Measurements from ENCODE around the gene UQCC5.

The UQCC5 gene

DNA sequence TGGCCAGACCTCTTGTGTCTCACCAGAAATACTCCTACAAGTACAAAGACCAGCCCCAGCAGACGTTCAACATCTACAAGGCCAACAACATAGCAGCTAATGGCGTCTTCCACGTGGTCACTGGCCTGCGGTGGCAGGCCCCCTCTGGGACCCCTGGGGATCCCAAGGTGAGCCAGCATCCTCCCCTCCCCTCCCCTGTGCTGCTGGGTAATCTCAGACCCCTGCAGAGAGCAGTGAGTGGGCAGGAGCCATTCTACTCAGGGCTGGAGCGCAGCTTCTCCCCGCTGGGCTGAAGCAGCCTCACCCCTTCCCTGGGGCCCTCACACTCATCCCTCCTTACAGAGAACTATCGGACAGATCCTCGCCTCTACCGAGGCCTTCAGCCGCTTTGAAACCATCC, 31.4 kb upstream of the UQCC5 start:
- no peak for DNase-seq

DNA sequence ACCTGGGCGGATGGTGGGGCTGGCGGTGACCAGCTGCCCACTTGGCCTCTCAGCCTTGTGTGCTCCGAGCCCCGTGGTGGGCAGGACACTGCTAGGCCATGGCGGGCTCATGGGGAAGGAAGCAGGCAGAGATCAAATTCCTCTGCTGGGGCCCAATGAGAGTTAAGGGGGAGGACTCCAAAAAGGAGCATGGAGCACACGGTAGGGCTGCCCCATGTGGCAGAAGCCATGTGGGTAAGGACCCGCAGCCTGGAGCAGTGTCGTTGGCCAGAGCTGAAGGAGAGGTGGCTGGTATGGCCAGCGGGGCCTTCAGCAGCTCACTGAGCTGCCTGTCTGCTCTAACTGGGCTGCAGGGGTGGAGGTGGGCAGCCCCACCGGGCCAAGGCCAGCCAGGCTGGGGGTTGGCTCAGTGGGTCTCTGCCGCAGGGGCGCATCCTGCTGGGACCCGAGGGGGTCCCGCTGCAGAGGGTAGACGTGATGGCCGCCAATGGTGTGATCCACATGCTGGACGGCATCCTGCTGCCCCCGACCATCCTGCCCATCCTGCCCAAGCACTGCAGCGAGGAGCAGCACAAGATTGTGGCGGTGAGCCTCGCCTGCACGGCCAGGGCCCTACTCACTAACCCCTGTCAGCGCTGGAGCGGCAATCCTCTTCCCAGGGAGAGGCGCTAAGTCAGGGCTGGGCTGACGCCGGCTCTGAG, 30.0 kb upstream of the UQCC5 start:
- no peak for DNase-seq

DNA sequence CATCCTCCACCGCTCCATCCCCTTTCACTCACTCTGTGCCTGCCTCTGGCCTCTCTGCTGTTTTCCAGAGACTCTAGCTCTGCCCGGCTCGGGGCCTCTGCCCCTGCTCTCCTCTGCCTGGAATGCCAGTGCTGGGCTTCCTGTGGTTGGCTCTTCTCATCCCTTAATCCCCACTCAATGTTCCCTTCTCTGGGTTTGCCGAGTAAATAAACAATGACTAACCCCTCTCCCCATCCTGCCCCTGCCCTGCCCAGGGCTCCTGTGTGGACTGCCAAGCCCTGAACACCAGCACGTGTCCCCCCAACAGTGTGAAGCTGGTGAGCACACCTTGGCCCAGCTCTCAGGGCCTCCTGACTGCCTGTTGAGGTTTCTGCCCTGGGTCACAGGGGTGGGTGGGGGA, 29.0 kb upstream of the UQCC5 start:
- DNase-seq = no peak

DNA sequence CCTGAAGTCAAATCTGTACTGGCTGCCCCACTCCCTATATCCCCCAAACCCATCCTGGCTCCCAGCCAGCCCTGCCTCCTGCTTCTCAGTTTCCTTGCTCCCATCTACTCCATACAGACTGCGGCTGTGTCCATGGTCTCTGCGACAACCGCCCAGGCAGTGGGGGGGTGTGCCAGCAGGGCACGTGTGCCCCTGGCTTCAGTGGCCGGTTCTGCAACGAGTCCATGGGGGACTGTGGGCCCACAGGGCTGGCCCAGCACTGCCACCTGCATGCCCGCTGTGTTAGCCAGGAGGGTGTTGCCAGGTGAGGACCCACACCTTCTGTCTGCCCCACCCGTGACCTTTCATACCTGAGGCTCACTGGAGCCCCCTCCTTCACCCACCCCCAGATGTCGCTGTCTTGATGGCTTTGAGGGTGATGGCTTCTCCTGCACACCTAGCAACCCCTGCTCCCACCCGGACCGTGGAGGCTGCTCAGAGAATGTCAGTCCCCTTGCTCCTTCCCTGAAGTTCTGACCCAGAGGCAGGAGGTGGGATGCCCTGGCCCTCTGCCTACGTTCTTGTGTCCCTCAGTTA, 26.6 kb upstream of the UQCC5 start:
- no peak for DNase-seq

DNA sequence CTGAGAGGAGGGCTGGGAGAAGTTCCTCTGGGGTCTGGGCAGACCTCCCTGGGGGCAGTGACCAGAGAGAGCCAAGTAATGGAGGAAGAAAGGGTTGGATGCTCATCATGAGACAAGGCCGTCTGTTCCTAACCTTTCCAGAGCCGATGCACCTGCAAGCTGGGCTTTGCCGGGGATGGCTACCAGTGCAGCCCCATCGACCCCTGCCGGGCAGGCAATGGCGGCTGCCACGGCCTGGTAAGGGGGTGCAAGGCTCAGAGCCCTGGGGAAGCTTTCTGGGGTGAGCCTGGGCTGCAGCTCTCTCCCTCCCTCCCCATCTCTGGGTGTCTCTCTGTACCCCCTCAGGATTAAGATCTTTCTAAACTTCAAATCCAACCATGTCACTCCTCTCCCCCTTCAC, 24.9 kb upstream of the UQCC5 start:
- no peak for DNase-seq

DNA sequence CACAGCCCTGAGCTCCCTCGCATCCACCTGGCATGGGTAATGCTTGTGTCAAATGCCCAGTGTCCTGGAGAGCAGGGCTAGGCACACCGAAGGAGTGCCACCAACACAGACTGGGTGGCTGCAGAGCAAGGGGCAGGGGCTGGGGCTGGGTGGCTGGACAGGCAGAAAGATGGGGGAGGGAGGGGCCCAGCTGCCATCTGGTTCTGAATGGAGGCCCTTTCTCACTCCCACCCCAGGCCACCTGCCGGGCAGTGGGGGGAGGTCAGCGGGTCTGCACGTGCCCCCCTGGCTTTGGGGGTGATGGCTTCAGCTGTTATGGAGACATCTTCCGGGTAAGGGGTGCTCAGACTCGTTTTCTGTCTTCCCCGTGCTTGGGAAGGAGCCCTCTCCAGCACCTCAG, 24.3 kb upstream of the UQCC5 start:
- no peak for DNase-seq

DNA sequence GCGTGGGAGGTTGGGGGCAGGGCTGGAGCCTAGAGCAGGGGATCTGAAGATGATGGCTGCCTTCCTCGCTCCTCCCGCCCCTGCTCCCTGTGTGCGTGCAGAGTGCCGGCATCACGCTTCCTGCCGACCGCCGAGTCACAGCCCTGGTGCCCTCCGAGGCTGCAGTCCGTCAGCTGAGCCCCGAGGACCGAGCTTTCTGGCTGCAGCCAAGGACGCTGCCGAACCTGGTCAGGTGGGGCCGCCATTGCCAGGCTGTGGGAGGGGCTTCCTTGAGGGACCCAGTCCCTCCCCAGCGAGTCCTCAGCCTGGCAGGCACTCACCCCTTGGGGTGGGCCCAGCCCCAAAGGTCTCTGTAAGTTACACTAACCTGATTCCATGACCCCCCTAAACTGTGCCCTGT, 23.7 kb upstream of the UQCC5 start:
- DNase-seq = no peak

DNA sequence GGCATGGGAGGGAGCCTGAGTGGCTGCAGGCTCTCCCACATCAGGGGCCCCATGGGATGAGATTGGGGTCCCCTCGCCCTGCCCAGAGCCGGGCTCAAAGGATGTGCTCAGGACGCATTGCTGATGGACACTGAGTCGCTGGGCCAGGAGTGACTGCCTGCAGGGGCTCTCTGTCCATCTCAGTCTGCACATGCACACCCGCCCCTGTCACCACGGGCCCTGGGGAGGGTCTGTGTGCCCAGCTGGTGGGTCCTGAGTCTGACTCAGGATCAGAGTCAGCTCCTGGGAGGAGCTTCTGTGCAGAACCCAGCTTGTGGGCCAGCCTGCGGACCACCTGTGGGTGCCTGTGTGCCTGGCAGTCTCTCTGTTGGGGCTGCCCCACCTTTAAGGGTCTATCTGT, 23.1 kb upstream of the UQCC5 start:
- DNase-seq = no peak

DNA sequence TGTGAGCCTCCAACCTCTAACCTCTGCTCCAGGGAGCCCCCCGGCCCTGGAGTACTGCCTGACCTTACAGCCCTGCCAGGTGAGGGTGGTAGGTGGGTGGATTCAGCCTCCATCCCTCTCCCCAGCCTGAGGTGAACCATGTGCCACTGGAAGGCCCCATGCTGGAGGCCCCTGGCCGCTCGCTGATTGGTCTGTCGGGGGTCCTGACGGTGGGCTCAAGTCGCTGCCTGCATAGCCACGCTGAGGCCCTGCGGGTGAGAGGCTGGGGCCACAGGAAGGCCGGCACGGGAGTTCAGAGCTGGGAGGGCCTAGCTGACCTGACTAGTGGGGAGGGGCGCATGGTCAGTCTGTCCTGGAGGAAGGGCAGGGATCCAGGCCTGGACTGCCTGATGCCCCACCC, 21.8 kb upstream of the UQCC5 start:
- DNase-seq = no peak

DNA sequence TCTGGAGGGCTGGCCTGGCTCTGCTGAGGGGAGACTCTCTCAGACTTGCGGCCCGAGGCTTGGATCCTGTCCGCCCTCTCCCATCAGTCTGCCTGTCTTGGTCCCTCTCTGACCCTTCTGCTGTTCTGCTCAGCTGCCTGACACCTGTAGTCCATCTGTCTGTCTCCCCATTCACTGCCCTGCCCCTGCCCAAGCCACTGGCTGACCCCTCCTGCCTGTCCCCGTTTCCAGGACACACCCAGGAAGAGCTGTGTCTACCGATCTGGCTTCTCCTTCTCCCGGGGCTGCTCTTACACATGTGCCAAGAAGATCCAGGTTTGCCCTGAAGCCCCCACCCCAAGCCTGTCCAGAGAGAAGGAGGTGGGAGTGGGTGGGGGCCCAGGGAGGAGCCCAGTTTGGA, 21.2 kb upstream of the UQCC5 start:
- DNase-seq = no peak

DNA sequence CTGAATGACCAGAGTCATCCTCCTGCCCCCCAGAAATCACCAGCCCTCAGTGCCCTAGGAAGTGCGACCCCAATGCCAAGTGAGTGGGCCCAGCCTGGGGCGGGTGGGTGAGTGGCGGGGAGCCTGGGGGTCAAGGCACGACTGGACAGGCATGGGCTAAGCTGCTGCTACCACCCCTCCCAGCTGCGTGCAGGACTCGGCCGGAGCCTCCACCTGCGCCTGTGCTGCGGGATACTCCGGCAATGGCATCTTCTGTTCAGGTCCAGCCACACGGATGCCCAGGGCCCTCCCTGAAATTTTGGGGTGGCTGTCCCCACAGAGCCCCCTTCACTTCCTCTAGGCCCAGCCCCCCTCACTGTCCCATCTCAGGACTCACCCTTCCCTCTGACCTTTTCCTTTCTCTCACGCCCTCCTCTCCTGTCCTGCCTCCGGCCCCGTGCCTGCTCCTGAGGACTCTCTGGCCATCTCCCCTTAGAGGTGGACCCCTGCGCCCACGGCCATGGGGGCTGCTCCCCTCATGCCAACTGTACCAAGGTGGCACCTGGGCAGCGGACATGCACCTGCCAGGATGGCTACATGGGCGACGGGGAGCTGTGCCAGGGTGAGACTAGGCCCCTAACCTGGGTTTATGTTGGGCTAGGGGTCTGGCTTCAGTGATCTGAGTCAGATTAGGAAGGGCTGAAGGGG, 19.8 kb upstream of the UQCC5 start:
- no peak for DNase-seq

DNA sequence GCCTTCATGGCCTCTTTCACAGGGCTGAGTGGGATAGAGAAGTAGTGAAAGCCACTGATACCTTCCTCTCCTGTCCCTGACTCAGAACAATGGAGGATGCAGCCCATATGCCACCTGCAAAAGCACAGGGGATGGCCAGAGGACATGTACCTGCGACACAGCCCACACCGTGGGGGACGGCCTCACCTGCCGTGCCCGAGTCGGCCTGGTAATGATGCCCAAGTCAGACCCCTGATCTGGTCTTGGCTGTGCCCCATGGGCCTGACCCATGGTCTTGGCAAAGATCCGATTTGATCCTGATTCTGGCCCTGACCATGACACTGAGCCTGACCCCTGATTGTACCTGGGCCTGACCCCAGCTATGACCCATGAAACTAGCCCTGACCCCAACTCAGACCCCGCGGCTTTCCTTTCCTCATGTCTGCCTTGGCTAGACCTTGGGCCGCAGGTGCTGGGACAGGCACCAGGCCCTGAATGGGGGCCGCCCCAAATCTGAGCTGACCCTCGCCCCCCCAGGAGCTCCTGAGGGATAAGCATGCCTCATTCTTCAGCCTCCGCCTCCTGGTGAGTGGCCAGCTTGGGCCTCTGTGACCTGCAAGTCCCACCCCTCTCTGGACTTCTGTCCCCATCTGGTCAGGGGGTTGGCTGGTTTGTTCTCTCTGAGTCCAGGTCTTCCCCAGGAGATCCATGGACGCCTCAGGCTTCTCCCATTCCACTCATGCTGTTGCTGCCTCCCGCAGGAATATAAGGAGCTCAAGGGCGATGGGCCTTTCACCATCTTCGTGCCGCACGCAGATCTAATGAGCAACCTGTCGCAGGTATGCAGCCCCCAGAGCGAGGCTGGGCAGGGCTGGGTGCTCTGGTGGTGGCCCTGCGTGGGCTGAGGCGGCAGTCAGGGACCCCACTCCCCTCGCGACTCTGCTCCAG, 18.3 kb upstream of the UQCC5 start:
- no peak for DNase-seq

DNA sequence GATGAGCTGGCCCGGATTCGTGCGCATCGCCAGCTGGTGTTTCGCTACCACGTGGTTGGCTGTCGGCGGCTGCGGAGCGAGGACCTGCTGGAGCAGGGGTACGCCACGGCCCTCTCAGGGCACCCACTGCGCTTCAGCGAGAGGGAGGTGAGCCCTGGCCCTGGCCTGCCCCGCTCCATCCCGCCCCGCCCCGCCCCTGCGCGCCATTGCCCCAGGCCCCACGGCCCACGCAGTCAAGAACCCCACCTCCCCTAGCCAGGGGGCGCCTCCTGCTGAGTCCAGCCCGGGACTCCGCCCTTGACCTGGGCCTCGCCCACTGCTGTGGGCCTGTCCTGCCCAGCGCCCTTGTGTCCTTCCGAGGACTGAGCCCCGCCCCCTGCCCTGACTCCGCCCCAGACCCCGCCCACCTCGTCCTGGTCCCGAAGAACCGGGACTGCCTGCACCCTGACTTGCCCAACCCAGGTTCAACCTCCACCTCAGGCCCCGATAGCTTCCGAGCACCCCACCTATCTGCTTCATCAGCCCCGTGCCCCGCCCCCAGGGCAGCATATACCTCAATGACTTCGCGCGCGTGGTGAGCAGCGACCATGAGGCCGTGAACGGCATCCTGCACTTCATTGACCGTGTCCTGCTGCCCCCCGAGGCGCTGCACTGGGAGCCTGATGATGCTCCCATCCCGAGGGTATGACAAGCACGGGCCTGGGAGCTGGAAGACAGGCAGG, 17.5 kb upstream of the UQCC5 start:
- no peak for DNase-seq

DNA sequence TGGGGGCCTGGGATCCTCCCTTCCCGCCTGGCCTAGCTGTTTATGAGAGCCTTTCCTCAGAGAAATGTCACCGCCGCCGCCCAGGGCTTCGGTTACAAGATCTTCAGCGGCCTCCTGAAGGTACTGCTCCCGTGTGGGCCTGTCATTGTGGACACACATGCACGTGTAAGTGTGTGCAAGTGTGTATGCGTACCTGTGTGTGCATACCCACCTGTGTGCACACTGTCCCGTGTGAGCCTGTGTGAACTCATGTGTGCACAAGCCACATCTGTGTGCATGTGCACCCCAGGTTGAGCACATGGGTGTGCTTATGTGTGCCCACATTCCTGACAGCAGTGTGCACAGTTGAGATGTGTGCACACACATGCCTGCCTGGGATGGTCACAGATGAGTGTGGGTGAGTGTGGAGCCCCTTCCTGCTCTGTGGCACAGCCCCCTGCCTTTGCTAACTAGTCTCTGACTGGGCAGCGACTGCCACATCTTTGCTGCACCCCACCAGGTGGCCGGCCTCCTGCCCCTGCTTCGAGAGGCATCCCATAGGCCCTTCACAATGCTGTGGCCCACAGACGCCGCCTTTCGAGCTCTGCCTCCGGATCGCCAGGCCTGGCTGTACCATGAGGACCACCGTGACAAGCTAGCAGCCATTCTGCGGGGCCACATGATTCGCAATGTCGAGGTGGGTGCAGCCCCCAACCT, 16.8 kb upstream of the UQCC5 start:
- no peak for DNase-seq

DNA sequence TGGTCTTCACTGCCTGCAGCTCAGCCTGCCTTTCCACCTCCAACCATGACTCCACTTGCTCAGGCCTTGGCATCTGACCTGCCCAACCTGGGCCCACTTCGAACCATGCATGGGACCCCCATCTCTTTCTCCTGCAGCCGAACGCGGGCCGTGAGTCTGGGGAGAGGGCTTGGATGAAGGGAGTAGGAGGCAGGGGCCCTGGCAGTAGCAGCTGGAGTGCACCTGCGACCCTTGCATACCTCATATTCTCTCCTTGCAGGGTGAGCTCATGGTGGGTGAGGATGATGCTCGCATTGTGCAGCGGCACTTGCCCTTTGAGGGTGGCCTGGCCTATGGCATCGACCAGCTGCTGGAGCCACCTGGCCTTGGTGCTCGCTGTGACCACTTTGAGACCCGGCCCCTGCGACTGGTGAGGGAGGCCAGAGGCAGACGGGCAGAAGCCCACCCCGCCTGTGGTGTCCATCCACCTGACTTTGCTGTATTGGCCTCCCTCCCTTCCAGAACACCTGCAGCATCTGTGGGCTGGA, 16.2 kb upstream of the UQCC5 start:
- no peak for DNase-seq

DNA sequence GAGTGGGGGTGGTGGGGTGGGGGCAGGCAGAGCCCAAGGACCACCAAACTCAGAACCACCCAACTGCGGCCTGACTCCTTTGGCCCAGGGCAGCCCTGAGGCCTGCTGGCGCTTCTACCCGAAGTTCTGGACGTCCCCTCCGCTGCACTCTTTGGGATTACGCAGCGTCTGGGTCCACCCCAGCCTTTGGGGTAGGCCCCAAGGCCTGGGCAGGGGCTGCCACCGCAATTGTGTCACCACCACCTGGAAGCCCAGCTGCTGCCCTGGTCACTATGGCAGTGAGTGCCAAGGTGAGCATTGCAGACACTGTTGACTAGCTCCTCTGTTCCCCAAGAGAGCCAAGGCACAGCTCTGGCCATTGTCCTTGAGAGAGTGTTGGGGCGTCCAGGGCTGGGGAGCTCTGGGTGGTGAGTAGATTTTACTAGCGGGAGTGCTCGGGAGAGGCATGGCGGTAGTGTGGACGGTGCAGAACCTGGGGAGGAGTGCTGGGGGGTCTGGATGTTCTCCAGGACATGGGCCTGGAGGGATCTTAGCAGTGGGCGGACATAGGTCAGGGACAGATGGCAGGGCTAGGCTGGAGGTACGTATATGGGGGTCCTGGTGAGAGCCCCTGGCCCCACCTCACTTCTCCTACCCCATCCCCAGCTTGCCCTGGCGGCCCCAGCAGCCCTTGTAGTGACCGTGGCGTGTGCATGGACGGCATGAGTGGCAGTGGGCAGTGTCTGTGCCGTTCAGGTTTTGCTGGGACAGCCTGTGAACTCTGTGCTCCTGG, 15.5 kb upstream of the UQCC5 start:
- no peak for DNase-seq

DNA sequence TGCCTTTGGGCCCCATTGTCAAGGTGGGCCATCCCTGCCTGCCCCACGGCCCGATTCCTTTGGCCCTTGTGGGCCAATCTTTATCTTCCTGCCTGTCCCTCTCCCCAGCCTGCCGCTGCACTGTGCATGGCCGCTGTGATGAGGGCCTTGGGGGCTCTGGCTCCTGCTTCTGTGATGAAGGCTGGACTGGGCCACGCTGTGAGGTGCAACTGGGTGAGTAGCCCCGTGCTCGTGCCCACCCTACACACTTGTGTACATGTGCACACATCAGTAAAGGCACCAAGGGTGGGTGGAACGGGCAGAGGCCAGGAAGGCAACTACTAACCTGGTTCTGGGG, 14.9 kb upstream of the UQCC5 start:
- DNase-seq = no peak

DNA sequence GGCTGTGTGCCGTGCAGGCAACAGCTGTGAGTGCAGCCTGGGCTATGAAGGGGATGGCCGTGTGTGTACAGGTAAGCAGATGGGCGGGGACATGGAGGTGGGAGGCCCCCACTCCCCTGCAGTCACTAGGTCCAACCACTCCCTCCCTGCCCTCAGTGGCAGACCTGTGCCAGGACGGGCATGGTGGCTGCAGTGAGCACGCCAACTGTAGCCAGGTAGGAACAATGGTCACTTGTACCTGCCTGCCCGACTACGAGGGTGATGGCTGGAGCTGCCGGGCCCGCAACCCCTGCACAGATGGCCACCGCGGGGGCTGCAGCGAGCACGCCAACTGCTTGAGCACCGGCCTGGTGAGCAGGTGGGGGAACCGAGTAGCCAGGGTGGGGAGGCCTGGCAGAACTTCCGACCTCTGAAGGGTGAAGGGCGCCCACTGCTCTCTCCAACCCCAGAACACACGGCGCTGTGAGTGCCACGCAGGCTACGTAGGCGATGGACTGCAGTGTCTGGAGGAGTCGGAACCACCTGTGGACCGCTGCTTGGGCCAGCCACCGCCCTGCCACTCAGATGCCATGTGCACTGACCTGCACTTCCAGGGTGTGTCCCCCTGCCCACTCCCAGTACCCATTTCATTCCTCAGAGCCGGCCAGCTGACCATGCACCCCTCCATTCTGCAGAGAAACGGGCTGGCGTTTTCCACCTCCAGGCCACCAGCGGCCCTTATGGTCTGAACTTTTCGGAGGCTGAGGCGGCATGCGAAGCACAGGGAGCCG, 14.3 kb upstream of the UQCC5 start:
- DNase-seq = no peak

DNA sequence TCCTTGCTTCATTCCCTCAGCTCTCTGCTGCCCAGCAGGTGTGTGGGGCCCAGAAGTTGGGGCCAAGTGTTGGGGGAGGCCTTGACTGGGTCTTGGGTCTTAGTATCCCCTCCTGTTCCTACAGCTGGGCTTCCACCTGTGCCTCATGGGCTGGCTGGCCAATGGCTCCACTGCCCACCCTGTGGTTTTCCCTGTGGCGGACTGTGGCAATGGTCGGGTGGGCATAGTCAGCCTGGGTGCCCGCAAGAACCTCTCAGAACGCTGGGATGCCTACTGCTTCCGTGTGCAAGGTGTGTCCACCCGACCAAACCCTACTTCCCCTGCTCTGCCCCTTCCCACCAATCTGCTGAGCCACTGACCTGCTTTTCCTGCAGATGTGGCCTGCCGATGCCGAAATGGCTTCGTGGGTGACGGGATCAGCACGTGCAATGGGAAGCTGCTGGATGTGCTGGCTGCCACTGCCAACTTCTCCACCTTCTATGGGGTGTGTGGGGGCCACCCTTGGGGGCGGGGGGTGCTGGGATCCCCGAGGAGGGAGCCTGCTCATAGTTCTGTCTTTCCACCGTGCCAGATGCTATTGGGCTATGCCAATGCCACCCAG, 13.7 kb upstream of the UQCC5 start:
- no peak for DNase-seq
